Mucosa of rectum (tissue), 2 donors: ENCODE measurements around the gene KLF7.

ENCODE experiments used
- H3K27ac ChIP-seq, 2 donors: one replicate each; pipeline ENCODE4 v1.7.0; 2013; ENCODE audit warnings: inconsistent platforms in 2 of 2, low read depth in 2 of 2, low read length in 2 of 2
- H3K27me3 ChIP-seq, 2 donors: one replicate each; pipeline ENCODE4 v1.7.0; 2013; ENCODE audit warnings: low read length in 2 of 2; ENCODE audit not compliant: control insufficient read depth in 2 of 2, insufficient read depth in 2 of 2
- H3K36me3 ChIP-seq, 2 donors: one replicate each; pipeline ENCODE4 v1.7.0; 2013; ENCODE audit warnings: low read length in 2 of 2; ENCODE audit not compliant: control insufficient read depth in 2 of 2, insufficient read depth in 2 of 2
- H3K4me1 ChIP-seq, 2 donors: one replicate each; pipeline ENCODE4 v1.7.0; 2013; ENCODE audit warnings: low read length in 2 of 2, mild to moderate bottlenecking in 1 of 2; ENCODE audit not compliant: control insufficient read depth in 2 of 2, insufficient read depth in 2 of 2
- H3K4me3 ChIP-seq, 2 donors: one replicate each; pipeline ENCODE4 v1.7.0; 2013; ENCODE audit warnings: low read length in 2 of 2
- H3K9ac ChIP-seq, 2 donors: one replicate each; pipeline ENCODE4 v1.7.0; 2013; ENCODE audit warnings: low read length in 2 of 2, low read depth in 1 of 2, mild to moderate bottlenecking in 1 of 2
- H3K9me3 ChIP-seq, 2 donors: one replicate each; pipeline ENCODE4 v1.7.0; 2013; ENCODE audit warnings: low read length in 2 of 2; ENCODE audit not compliant: control insufficient read depth in 2 of 2
- donor health status: healthy.
- donor health status: Normal muscosa, but diverticular disease.

The KLF7 gene

GRCh38 chr2:207167099-207167923 lies 1.6 kb upstream of the KLF7 start:
- Histone ChIP-seq H3K4me3 (peak overlapping the region; percentile 73 to 82), H3K9ac (peak overlapping the region; percentile 44 to 73), H3K27ac (peak overlapping the region; percentile 97), H3K36me3 (no peaks in the 10 kb centered on the region), H3K4me1 (peaks cover 0 to 6% of the 10 kb centered on the region in 2 donors), H3K27me3 (peaks cover 18 to 36% of the 10 kb centered on the region in 2 donors), H3K9me3 (no peaks in the 10 kb centered on the region)

- peak overlapping the region; percentile 73 to 91 for H3K9ac ChIP-seq
- H3K9me3 ChIP-seq = no peaks in the 10 kb centered on the region
- H3K36me3 ChIP-seq = no peaks in the 10 kb centered on the region
- peaks cover 18 to 36% of the 10 kb centered on the region in 2 donors for H3K27me3 ChIP-seq
- peak overlapping the region; percentile 97 for H3K27ac ChIP-seq
- H3K4me3 ChIP-seq = peak overlapping the region; percentile 73 to 82
- H3K4me1 ChIP-seq = peaks cover 0 to 6% of the 10 kb centered on the region in 2 donors
Observed at GRCh38 chr2:207166349-207167098, 776 bp upstream of the KLF7 start.

- peak overlapping the region; percentile 73 to 82 for H3K4me3 ChIP-seq
- H3K4me1 ChIP-seq = peaks cover 0 to 8% of the 10 kb centered on the region in 2 donors
- H3K27ac ChIP-seq = peak overlapping the region; percentile 97
- no peaks in the 10 kb centered on the region for H3K9me3 ChIP-seq
- H3K9ac ChIP-seq = peak overlapping the region; percentile 71 to 91
- H3K36me3 ChIP-seq = no peaks in the 10 kb centered on the region
- peaks cover 18 to 38% of the 10 kb centered on the region in 2 donors for H3K27me3 ChIP-seq
Observed at GRCh38 chr2:207166039-207166348, 246 bp upstream of the KLF7 start.

GRCh38 chr2:207164006-207164831 lies 1.5 kb downstream of the KLF7 start:
- peak overlapping the region; percentile 76 to 83 for H3K9ac ChIP-seq
- no peaks in the 10 kb centered on the region for H3K36me3 ChIP-seq
- peaks cover 0 to 11% of the 10 kb centered on the region in 2 donors for H3K4me1 ChIP-seq
- peak overlapping the region; percentile 91 to 93 for H3K27ac ChIP-seq
- H3K9me3 ChIP-seq = no peaks in the 10 kb centered on the region
- H3K4me3 ChIP-seq = peak overlapping the region; percentile 65 to 87
- peaks cover 18 to 24% of the 10 kb centered on the region in 2 donors for H3K27me3 ChIP-seq

GRCh38 chr2:207163756-207164005 lies 2.1 kb downstream of the KLF7 start:
- H3K27ac ChIP-seq = peak overlapping the region; percentile 91 to 93
- peaks cover 0 to 11% of the 10 kb centered on the region in 2 donors for H3K4me1 ChIP-seq
- H3K9me3 ChIP-seq = no peaks in the 10 kb centered on the region
- peaks cover 18 to 24% of the 10 kb centered on the region in 2 donors for H3K27me3 ChIP-seq
- H3K9ac ChIP-seq = peak overlapping the region; percentile 76 to 83
- no peaks in the 10 kb centered on the region for H3K36me3 ChIP-seq
- peak overlapping the region; percentile 65 to 87 for H3K4me3 ChIP-seq

- peaks cover 18 to 24% of the 10 kb centered on the region in 2 donors for H3K27me3 ChIP-seq
- H3K9ac ChIP-seq = peak overlapping the region; percentile 47 to 83
- H3K4me1 ChIP-seq = peaks cover 0 to 11% of the 10 kb centered on the region in 2 donors
- no peaks in the 10 kb centered on the region for H3K9me3 ChIP-seq
- no peaks in the 10 kb centered on the region for H3K36me3 ChIP-seq
- H3K27ac ChIP-seq = peak overlapping the region; percentile 91 to 93
- H3K4me3 ChIP-seq = peak overlapping the region; percentile 65 to 87
Observed at GRCh38 chr2:207163053-207163755, 2.5 kb downstream of the KLF7 start.

GRCh38 chr2:207162316-207162715 lies 3.4 kb downstream of the KLF7 start:
- Histone ChIP-seq H3K27me3 (peaks cover 14 to 20% of the 10 kb centered on the region in 2 donors), H3K4me1 (peaks cover 0 to 11% of the 10 kb centered on the region in 2 donors), H3K27ac (peak overlapping the region; percentile 91 to 93), H3K4me3 (no peak overlapping the region), H3K9me3 (no peaks in the 10 kb centered on the region), H3K9ac (peak overlapping the region in 1 of 2 donors; percentile 83), H3K36me3 (no peaks in the 10 kb centered on the region)

- H3K36me3 ChIP-seq = no peaks in the 10 kb centered on the region
- peaks cover 0 to 12% of the 10 kb centered on the region in 2 donors for H3K4me1 ChIP-seq
- no peak overlapping the region for H3K4me3 ChIP-seq
- peaks cover 11 to 16% of the 10 kb centered on the region in 2 donors for H3K27me3 ChIP-seq
- peak overlapping the region; percentile 91 to 93 for H3K27ac ChIP-seq
- H3K9me3 ChIP-seq = no peaks in the 10 kb centered on the region
- H3K9ac ChIP-seq = no peak overlapping the region
Observed at GRCh38 chr2:207161247-207162123, 4.3 kb downstream of the KLF7 start.

- H3K4me3 ChIP-seq = no peak overlapping the region
- no peaks in the 10 kb centered on the region for H3K9me3 ChIP-seq
- no peak overlapping the region for H3K27ac ChIP-seq
- no peak overlapping the region for H3K9ac ChIP-seq
- no peaks in the 10 kb centered on the region for H3K36me3 ChIP-seq
- H3K27me3 ChIP-seq = peaks cover 9% of the 10 kb centered on the region in 2 donors
- peaks cover 0 to 11% of the 10 kb centered on the region in 2 donors for H3K4me1 ChIP-seq
Observed at GRCh38 chr2:207160115-207160514, 5.6 kb downstream of the KLF7 start.
